ENCODE data around the gene CBS. TPM values are rescaled to one million over a fixed set of nuclear protein-coding genes. Genes with fewer than 3 reads are reported as not detected.
"Not testable (repeated sequence)": the region's sequence is repeated elsewhere in the genome, so short reads cannot be mapped to it uniquely, and the experiment has no call there.

Gene CBS
- total RNA-seq, 1 experiment from 2014 or later: 102 TPM

DNA sequence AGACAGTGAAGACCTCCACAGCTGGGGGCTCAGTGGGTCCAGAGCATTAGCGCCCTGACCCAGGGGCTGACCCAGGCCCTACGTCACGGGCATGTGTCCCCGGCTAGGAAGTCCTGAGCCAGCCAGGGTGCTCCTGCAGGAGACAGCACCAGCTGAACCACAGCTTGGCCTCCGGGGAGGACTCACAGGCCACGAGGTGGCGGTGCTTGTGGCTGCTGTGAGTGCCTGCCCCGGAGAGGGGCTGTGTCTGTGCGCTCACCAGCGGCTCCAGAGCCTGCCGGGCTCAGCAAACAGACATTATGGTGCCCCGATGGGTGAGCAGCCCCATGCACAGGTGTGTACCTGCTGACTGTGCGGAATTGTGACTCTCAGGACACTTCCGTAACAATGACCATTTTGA, 31.1 kb downstream of the CBS start:
- H3K36me3 ChIP-seq (ENCODE audit: low read depth); H3K9me3 ChIP-seq (ENCODE audit: insufficient read depth, low read depth); BruUV-seq (replicated peaks); intact Hi-C loops (cut with micrococcal nuclease; ENCODE audit: unreplicated experiment); H3K79me2 ChIP-seq (ENCODE audit: low read depth); H3K27me3 ChIP-seq (ENCODE audit: insufficient read depth, low read depth); H2AFZ ChIP-seq; H3K9me2 ChIP-seq (ENCODE audit: insufficient read depth); H3K4me1 ChIP-seq (replicated peaks; ENCODE audit: insufficient read depth); DNase-seq; H3K27ac ChIP-seq; H3F3A ChIP-seq (ENCODE audit: insufficient read depth, low read depth); POLR2A ChIA-PET (ENCODE audit: unreplicated experiment); CTCF ChIA-PET; H3K4me2 ChIP-seq; H3K4me3 ChIP-seq; H4K20me1 ChIP-seq (ENCODE audit: insufficient read depth): not testable (repeated sequence)

DNA sequence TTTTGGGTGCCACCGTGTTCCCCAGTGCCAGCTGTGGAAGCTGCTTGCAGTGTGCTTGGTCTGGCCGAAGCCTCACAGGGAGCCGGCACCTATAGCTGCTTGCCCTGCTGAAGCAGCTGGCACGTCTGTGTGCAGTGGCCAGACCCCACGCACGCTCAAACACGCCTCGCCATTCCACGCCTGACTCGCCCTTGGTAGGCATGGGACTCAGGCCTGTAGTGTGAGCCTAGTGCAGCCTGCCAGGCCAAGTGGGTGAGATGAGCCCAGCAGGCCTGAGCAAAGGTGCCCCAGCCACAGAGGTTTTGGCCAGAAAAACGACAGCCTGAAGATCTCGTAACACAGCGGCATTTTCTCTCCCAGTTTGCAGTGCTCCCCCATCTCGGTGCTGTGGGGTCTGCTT, 32.3 kb downstream of the CBS start:
- H3K4me1 ChIP-seq (replicated peaks; ENCODE audit: insufficient read depth); H3F3A ChIP-seq (ENCODE audit: insufficient read depth, low read depth); H3K9me3 ChIP-seq (ENCODE audit: insufficient read depth, low read depth); intact Hi-C loops (cut with micrococcal nuclease; ENCODE audit: unreplicated experiment); H4K20me1 ChIP-seq (ENCODE audit: insufficient read depth); H3K79me2 ChIP-seq (ENCODE audit: low read depth); H2AFZ ChIP-seq; BruUV-seq (replicated peaks); H3K4me3 ChIP-seq; H3K9me2 ChIP-seq (ENCODE audit: insufficient read depth); H3K27ac ChIP-seq; CTCF ChIA-PET; POLR2A ChIA-PET (ENCODE audit: unreplicated experiment); H3K4me2 ChIP-seq; H3K36me3 ChIP-seq (ENCODE audit: low read depth); DNase-seq; H3K27me3 ChIP-seq (ENCODE audit: insufficient read depth, low read depth): not testable (repeated sequence)

DNA sequence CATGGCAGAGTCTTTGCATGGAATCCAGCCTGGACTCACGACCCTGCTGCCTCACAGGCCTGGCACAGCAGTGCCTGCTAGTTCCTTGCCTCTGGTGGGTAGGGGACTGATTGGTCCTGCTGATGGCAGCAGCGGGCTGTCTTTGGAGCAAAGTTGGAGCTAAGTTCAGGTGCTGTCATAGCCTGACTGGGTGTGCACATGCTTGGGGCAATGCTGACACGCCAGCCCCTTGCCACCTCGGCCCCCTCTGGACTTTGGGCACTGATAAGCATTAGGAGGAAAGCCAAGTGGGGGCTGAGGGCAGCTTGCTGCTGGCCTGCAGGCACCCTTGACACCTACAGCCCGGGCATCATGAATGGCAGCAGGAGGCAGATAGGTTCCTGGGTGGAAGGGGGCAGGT, 33.5 kb downstream of the CBS start:
- not testable (repeated sequence) for DNase-seq

DNA sequence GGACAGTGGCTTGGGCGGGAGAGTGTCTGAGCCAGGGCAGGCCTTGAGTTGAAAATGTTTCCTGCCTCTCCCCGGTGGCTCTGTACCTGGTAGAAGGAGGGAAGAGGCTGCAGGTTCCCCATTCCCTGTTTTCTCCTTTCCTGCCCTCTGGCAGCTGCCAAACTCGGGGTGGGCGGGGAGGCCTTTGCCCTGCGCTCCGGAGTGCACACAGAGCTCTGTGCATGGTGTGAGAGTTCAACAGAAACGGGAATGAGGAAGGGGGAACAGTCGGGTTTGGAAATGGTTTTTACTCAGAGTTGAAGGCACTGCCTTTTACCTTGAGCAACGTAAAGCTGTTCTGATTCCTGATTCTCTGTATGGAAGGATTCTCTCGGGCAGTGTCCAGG, 37.0 kb downstream of the CBS start:
- H3K79me2 ChIP-seq (ENCODE audit: low read depth); H3K27me3 ChIP-seq (ENCODE audit: insufficient read depth, low read depth); H3K9me3 ChIP-seq (ENCODE audit: insufficient read depth, low read depth); H3K36me3 ChIP-seq (ENCODE audit: low read depth); H3K4me3 ChIP-seq; H2AFZ ChIP-seq; BruUV-seq (replicated peaks); intact Hi-C loops (cut with micrococcal nuclease; ENCODE audit: unreplicated experiment); H3K9me2 ChIP-seq (ENCODE audit: insufficient read depth); H4K20me1 ChIP-seq (ENCODE audit: insufficient read depth); DNase-seq; POLR2A ChIA-PET (ENCODE audit: unreplicated experiment); CTCF ChIA-PET; H3K27ac ChIP-seq; H3K4me2 ChIP-seq: not testable (repeated sequence)
- peaks cover 13% of the 10 kb centered on the region; the same call in 1 of the 2 replicates for H3F3A ChIP-seq (ENCODE audit: insufficient read depth, low read depth)
- peaks cover 11% of the 10 kb centered on the region for H3K4me1 ChIP-seq (replicated peaks; ENCODE audit: insufficient read depth)

More for the DNA sequence above, 33.5 kb downstream of the CBS start:
- H3K4me3 ChIP-seq; BruUV-seq (replicated peaks); H3K27me3 ChIP-seq (ENCODE audit: insufficient read depth, low read depth); H4K20me1 ChIP-seq (ENCODE audit: insufficient read depth); CTCF ChIA-PET; H2AFZ ChIP-seq; H3K27ac ChIP-seq; H3K9me2 ChIP-seq (ENCODE audit: insufficient read depth); H3K9me3 ChIP-seq (ENCODE audit: insufficient read depth, low read depth); H3K4me1 ChIP-seq (replicated peaks; ENCODE audit: insufficient read depth); H3K4me2 ChIP-seq; H3K79me2 ChIP-seq (ENCODE audit: low read depth); intact Hi-C loops (cut with micrococcal nuclease; ENCODE audit: unreplicated experiment); POLR2A ChIA-PET (ENCODE audit: unreplicated experiment); H3K36me3 ChIP-seq (ENCODE audit: low read depth); H3F3A ChIP-seq (ENCODE audit: insufficient read depth, low read depth): not testable (repeated sequence)

DNA sequence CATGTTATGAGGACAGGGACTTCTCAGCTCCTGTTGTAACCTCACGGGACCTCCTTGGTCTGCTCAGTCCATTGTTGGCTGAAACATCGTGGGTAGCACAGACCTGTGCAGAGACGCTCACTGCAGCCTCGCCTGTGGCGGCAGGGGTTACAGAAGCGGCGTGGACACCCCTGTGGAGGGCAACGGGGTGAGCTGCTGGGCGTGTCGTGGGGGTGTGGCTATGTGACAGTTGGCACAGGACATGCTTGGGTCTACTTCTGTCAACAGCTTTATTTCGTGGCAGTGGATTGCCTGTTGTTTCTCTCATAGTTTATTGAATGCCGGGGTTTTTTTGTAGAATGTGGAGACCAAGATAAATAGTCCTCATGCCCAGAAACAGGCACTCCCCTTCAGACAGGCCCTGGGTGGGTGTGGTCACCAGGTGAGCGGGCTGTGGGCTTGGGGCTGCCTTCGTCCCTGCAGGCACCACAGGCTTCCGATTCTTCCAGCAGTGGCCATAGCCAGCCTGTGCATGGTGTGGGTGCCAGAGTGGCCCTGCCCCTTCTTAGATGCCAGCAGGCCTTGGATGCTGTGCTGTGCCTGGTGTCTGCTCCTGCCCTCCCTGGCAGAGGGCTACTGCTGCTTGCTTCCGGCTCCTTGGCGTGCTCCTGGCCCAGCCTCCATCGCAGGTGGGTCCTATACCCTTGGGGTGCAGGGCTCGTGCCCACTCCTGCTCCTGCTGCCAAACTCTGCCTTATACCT, 37.5 kb downstream of the CBS start:
- POLR2A ChIA-PET (ENCODE audit: unreplicated experiment): not testable (repeated sequence)

DNA sequence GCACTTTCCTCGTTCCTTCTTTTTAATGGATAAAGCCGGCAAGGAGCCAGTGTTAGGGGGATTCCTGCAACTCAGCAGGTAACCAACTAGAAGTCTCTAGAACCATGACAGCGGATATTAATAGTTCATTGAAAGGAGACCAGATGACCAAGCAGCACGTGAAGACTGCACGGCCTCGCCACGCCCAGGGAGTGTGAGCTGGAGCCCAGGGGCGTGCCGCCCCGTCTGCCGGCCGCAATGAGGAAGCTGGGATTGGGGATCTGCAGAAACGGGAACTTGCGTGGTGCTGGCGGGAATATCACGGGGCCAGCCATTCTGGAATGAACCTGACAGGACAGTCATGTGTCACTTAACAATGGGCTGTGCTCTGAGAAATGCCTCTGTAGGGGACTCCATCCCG, 38.7 kb downstream of the CBS start:
- H3K9me2 ChIP-seq (ENCODE audit: insufficient read depth); BruUV-seq (replicated peaks); H3K27me3 ChIP-seq (ENCODE audit: insufficient read depth, low read depth); H3K9me3 ChIP-seq (ENCODE audit: insufficient read depth, low read depth); H3K4me3 ChIP-seq; H4K20me1 ChIP-seq (ENCODE audit: insufficient read depth); H3K79me2 ChIP-seq (ENCODE audit: low read depth); intact Hi-C loops (cut with micrococcal nuclease; ENCODE audit: unreplicated experiment); H3K4me2 ChIP-seq; H2AFZ ChIP-seq; CTCF ChIA-PET; DNase-seq; H3K36me3 ChIP-seq (ENCODE audit: low read depth); POLR2A ChIA-PET (ENCODE audit: unreplicated experiment); H3K27ac ChIP-seq: not testable (repeated sequence)
- peaks cover 13% of the 10 kb centered on the region; the same call in 1 of the 2 replicates for H3F3A ChIP-seq (ENCODE audit: insufficient read depth, low read depth)
- peaks cover 17% of the 10 kb centered on the region for H3K4me1 ChIP-seq (replicated peaks; ENCODE audit: insufficient read depth)

More for the DNA sequence above, 37.5 kb downstream of the CBS start:
- CTCF ChIA-PET; H3K36me3 ChIP-seq (ENCODE audit: low read depth); H3K27ac ChIP-seq; intact Hi-C loops (cut with micrococcal nuclease; ENCODE audit: unreplicated experiment); DNase-seq; H3K4me3 ChIP-seq; BruUV-seq (replicated peaks); H3K4me2 ChIP-seq; H3K27me3 ChIP-seq (ENCODE audit: insufficient read depth, low read depth); H3K9me3 ChIP-seq (ENCODE audit: insufficient read depth, low read depth); H3K9me2 ChIP-seq (ENCODE audit: insufficient read depth); H3K79me2 ChIP-seq (ENCODE audit: low read depth); H2AFZ ChIP-seq; H4K20me1 ChIP-seq (ENCODE audit: insufficient read depth): not testable (repeated sequence)
- Histone ChIP-seq H3F3A (ENCODE audit: insufficient read depth, low read depth) (peaks cover 13% of the 10 kb centered on the region; the same call in 1 of the 2 replicates), H3K4me1 (replicated peaks; ENCODE audit: insufficient read depth) (peaks cover 17% of the 10 kb centered on the region)

All from PC-9 (cell line).